Left renal pelvis (tissue), 4 donors: ENCODE measurements around the gene TP63. TPM values are rescaled to one million over a fixed set of nuclear protein-coding genes. Genes with fewer than 3 reads are reported as not detected.

Experiments
- DNase-seq, 4 donors: peaks; one replicate each; pipeline ENCODE4 v3.0.0-alpha.2; 2013; ENCODE audit warnings: low read depth in 4 of 4, low spot score in 3 of 4
- polyA plus RNA-seq, 4 donors: library from polyadenylated mRNA; unstranded; fragments of 120-200 nt; gene quantifications; one replicate each; pipeline ENCODE4 v1.2.1, GENCODE V29; 2013; ENCODE audit not compliant: insufficient read length in 4 of 4

Gene TP63
- polyA plus RNA-seq, 4 donors = 0.60 to 4.0 (median 2.0) TPM

- DNase-seq = peak in 1 of 4 donors; percentile 39
Observed at GRCh38 chr3:189806171-189806951, 175.2 kb downstream of the TP63 start.

- no peak for DNase-seq
Observed at GRCh38 chr3:189808246-189809007, 177.2 kb downstream of the TP63 start.

GRCh38 chr3:189809583-189809982, 178.4 kb downstream of the TP63 start:
- DNase-seq = no peak

- DNase-seq = no peak
Observed at GRCh38 chr3:189812806-189813465, 181.7 kb downstream of the TP63 start.

- peak in 1 of 4 donors; percentile 12 for DNase-seq
Observed at GRCh38 chr3:189813647-189814240, 182.6 kb downstream of the TP63 start.

GRCh38 chr3:189820365-189820720, 189.2 kb downstream of the TP63 start:
- DNase-seq = no peak

- no peak for DNase-seq
Observed at GRCh38 chr3:189821262-189821661, 190.1 kb downstream of the TP63 start.

- no peak for DNase-seq
Observed at GRCh38 chr3:189822726-189823125, 191.5 kb downstream of the TP63 start.

GRCh38 chr3:189824629-189825312, 193.6 kb downstream of the TP63 start:
- DNase-seq = no peak

GRCh38 chr3:189826566-189826965, 195.4 kb downstream of the TP63 start:
- DNase-seq = no peak

GRCh38 chr3:189827108-189827507, 195.9 kb downstream of the TP63 start:
- no peak for DNase-seq

GRCh38 chr3:189830401-189830800, 199.2 kb downstream of the TP63 start:
- DNase-seq = no peak

- DNase-seq = no peak
Observed at GRCh38 chr3:189833266-189833665, 202.1 kb downstream of the TP63 start.

- no peak for DNase-seq
Observed at GRCh38 chr3:189833996-189834395, 202.8 kb downstream of the TP63 start.

GRCh38 chr3:189834462-189834861, 203.3 kb downstream of the TP63 start:
- no peak for DNase-seq

- no peak for DNase-seq
Observed at GRCh38 chr3:189836795-189837194, 205.6 kb downstream of the TP63 start.

GRCh38 chr3:189838291-189838690, 207.1 kb downstream of the TP63 start:
- DNase-seq = no peak

- DNase-seq = no peak
Observed at GRCh38 chr3:189839576-189839975, 208.4 kb downstream of the TP63 start.

- DNase-seq = no peak
Observed at GRCh38 chr3:189841473-189842205, 210.4 kb downstream of the TP63 start.
